A549 (cell line): ENCODE measurements around the gene WDR18. TPM values are rescaled to one million over a fixed set of nuclear protein-coding genes. Genes with fewer than 3 reads are reported as not detected.
A peak's percentile ranks its signal among the peaks of the same experiment; 100 is the strongest.

Experiments used
- ATAC-seq, 2 experiments: fragments of 200-7000 bp in 1 of 2; fragments of >200 bp in 1 of 2; cut with Nextera tagmentation in 1 of 2; cut with Tn5 transposase in 1 of 2; 3 replicates each; pipeline versions ENCODE4 v1.8.0 to v1.9.1; 2018 to 2020; ENCODE audit warnings: mild to moderate bottlenecking in 1 of 2, moderate library complexity in 1 of 2
- CTCF ChIA-PET: fragments of 300-600 bp; sonication (Branson Sonifier 250); formaldehyde crosslinking; extraction: SDS; loops from one replicate; lab custom pipeline; 2021; ENCODE audit warnings: antibody characterized with exemption, inconsistent platforms; lab: Yijun Ruan, JAX
- POLR2A ChIA-PET: fragments of 350-600 bp; formaldehyde crosslinking; extraction: SDS; loops from one replicate; lab custom pipeline; 2021; ENCODE audit warnings: antibody characterized with exemption, inconsistent platforms; lab: Yijun Ruan, JAX
- DNase-seq, 2 experiments: peaks; one replicate each; pipeline versions ENCODE4 v3.0.0 to v3.0.0-alpha.2; 2011 to 2016; ENCODE audit warnings: low read depth in 1 of 2, low spot score in 1 of 2
- FAIRE-seq: peaks from 2 replicates; lab custom pipeline; 2011; peaks lifted over from hg19 to GRCh38; lab: Jason Lieb, UNC
- H3K27ac ChIP-seq, 2 experiments: fragments of >200 bp; sonication (Bioruptor Twin); formaldehyde crosslinking; 3 replicates each; pipeline ENCODE4 v1.5.1; 2016 to 2017
- H3K4me1 ChIP-seq: fragments of >200 bp; sonication (Bioruptor Twin); formaldehyde crosslinking; 3 replicates; pipeline ENCODE4 v1.6.1; 2016
- H3K4me2 ChIP-seq: fragments of >200 bp; sonication (Bioruptor Twin); formaldehyde crosslinking; 3 replicates; pipeline ENCODE4 v1.6.1; 2016
- H3K4me3 ChIP-seq: fragments of >200 bp; sonication (Bioruptor Twin); formaldehyde crosslinking; 3 replicates; pipeline ENCODE4 v1.5.1; 2016
- H3K9me3 ChIP-seq: fragments of >200 bp; sonication (Bioruptor Twin); formaldehyde crosslinking; 3 replicates; pipeline ENCODE4 v1.6.1; 2016
- BCL3 ChIP-seq: fragments of >200 bp; sonication (Bioruptor Twin); formaldehyde crosslinking; IDR thresholded peaks from 3 replicates; pipeline ENCODE4 v1.6.1; 2016
- CBX2 ChIP-seq: fragments of 200-600 bp; sonication (generic); IDR thresholded peaks from 2 replicates; pipeline ENCODE4 v1.6.1; 2016; ENCODE audit warnings: low read depth, mild to moderate bottlenecking, borderline replicate concordance
- CEBPB ChIP-seq, 2 experiments: fragments of >200 bp in 1 of 2; sonication (Bioruptor Twin) in 1 of 2; formaldehyde crosslinking in 1 of 2; IDR thresholded peaks; 2 replicates each; pipeline ENCODE4 v1.6.1; 2012 to 2016
- CHD4 ChIP-seq: fragments of 200-600 bp; sonication (generic); IDR thresholded peaks from 2 replicates; pipeline ENCODE4 v1.6.1; 2016; ENCODE audit warnings: antibody characterized with exemption, mild to moderate bottlenecking, borderline replicate concordance
- E2F6 ChIP-seq: IDR thresholded peaks from 2 replicates; pipeline ENCODE4 v1.6.1; 2012; ENCODE audit warnings: low read depth, borderline replicate concordance
- EHF ChIP-seq: fragments of 250-450 bp; sonication (Bioruptor Pico); IDR thresholded peaks from 2 replicates; pipeline ENCODE4 v1.5.0; 2020; ENCODE audit warnings: mild to moderate bottlenecking
- EP300 ChIP-seq, 2 experiments: fragments of >200 bp; sonication (Bioruptor Twin); formaldehyde crosslinking; IDR thresholded peaks; 2 replicates in 1 of 2; 3 replicates in 1 of 2; pipeline ENCODE4 v1.6.1; 2016 to 2017
- FOSL2 ChIP-seq, 2 experiments: fragments of 450-650 bp in 1 of 2; fragments of >200 bp in 1 of 2; sonication (Bioruptor Twin) in 1 of 2; formaldehyde crosslinking; IDR thresholded peaks; 2 replicates each; pipeline versions ENCODE4 v1.5.0 to v1.6.1; 2016 to 2020; ENCODE audit warnings: mild to moderate bottlenecking in 1 of 2, moderate library complexity in 1 of 2
- HDAC2 ChIP-seq: fragments of 200-600 bp; sonication (generic); IDR thresholded peaks from 2 replicates; pipeline ENCODE4 v1.6.1; 2016
- HEYL ChIP-seq: fragments of 250-450 bp; sonication (Bioruptor Pico); IDR thresholded peaks from 2 replicates; pipeline ENCODE4 v1.8.0; 2021; ENCODE audit warnings: mild to moderate bottlenecking, moderate library complexity
- HOXA7 ChIP-seq: fragments of 250-450 bp; sonication (Bioruptor Pico); IDR thresholded peaks from 2 replicates; pipeline ENCODE4 v1.5.0; 2020; ENCODE audit warnings: mild to moderate bottlenecking, moderate library complexity
- JUNB ChIP-seq: fragments of >200 bp; sonication (Bioruptor Twin); formaldehyde crosslinking; IDR thresholded peaks from 2 replicates; pipeline ENCODE4 v1.6.1; 2016
- KDM1A ChIP-seq: fragments of 200-600 bp; sonication (generic); IDR thresholded peaks from 2 replicates; pipeline ENCODE4 v1.6.1; 2016; ENCODE audit warnings: low read depth, mild to moderate bottlenecking
- KDM5A ChIP-seq: fragments of 200-600 bp; sonication (generic); IDR thresholded peaks from 2 replicates; pipeline ENCODE4 v1.6.1; 2016; ENCODE audit warnings: antibody characterized with exemption, mild to moderate bottlenecking
- MAX ChIP-seq: IDR thresholded peaks from 2 replicates; pipeline ENCODE4 v1.6.1; 2012
- NPAS2 ChIP-seq: fragments of 250-450 bp; sonication (Bioruptor Pico); IDR thresholded peaks from 2 replicates; pipeline ENCODE4 v1.8.0; 2022; ENCODE audit warnings: mild to moderate bottlenecking, moderate library complexity, borderline replicate concordance
- NR3C1 ChIP-seq: fragments of >200 bp; sonication (Bioruptor Twin); formaldehyde crosslinking; IDR thresholded peaks from 3 replicates; pipeline ENCODE4 v1.6.1; 2017
- PBX3 ChIP-seq: IDR thresholded peaks from 2 replicates; pipeline ENCODE4 v1.6.1; 2012
- PHF8 ChIP-seq: fragments of 200-600 bp; sonication (generic); IDR thresholded peaks from 2 replicates; pipeline ENCODE4 v1.6.1; 2016; ENCODE audit warnings: low read depth, mild to moderate bottlenecking, antibody characterized with exemption, moderate library complexity, borderline replicate concordance
- POLR2A ChIP-seq: IDR thresholded peaks from 2 replicates; pipeline ENCODE4 v1.6.1; 2012; ENCODE audit warnings: mild to moderate bottlenecking, low read length
- RAD21 ChIP-seq, 2 experiments: fragments of >200 bp in 1 of 2; sonication (Bioruptor Twin) in 1 of 2; formaldehyde crosslinking in 1 of 2; IDR thresholded peaks in 1 of 2; conservative IDR thresholded peaks in 1 of 2; 2 replicates in 1 of 2; 3 replicates in 1 of 2; pipeline ENCODE4 v1.6.1; 2012 to 2018; ENCODE audit warnings: inconsistent platforms in 1 of 2
- REST ChIP-seq: fragments of 200-600 bp; sonication (generic); IDR thresholded peaks from 2 replicates; pipeline ENCODE4 v1.6.1; 2016; ENCODE audit warnings: antibody characterized with exemption, mild to moderate bottlenecking, moderate library complexity
- RFX5 ChIP-seq: fragments of 450-650 bp; IDR thresholded peaks from 2 replicates; pipeline ENCODE4 v1.7.1; 2014; ENCODE audit warnings: antibody characterized with exemption, mild to moderate bottlenecking, moderate library complexity
- RNF2 ChIP-seq: fragments of 200-600 bp; sonication (generic); IDR thresholded peaks from 2 replicates; pipeline ENCODE4 v1.6.1; 2016; ENCODE audit warnings: low read depth, mild to moderate bottlenecking, antibody characterized with exemption, moderate library complexity, borderline replicate concordance
- TP53 ChIP-seq: fragments of 250-450 bp; sonication (Bioruptor Pico); IDR thresholded peaks from 2 replicates; pipeline ENCODE4 v1.5.0; 2021; ENCODE audit warnings: mild to moderate bottlenecking, moderate library complexity
- ZNF302 ChIP-seq: fragments of 250-450 bp; sonication (Bioruptor Pico); IDR thresholded peaks from 2 replicates; pipeline ENCODE4 v1.9.0; 2021; ENCODE audit warnings: inconsistent platforms, mild to moderate bottlenecking, moderate library complexity
- WGBS: methylation state at CpG from one replicate; pipeline ENCODE4 v1.1.6; 2017; ENCODE audit errors: missing lambda C conversion rate; 5-methylcytosine and 5-hydroxymethylcytosine counted together
- polyA plus RNA-seq, 4 experiments: library from polyadenylated mRNA; depleted of rRNA in 3 of 4; stranded (reverse); fragments of >200 nt; fragmentation: RNase III in 1 of 4; extraction: RNeasy Plus Mini Kit Qiagen cat#74134 plus additional on column Dnase treatment in 1 of 4; gene quantifications; 2 replicates in 3 of 4; 3 replicates in 1 of 4; pipeline ENCODE4 v1.2.3, GENCODE V29; 2011 to 2017
- TF ChIP-seq, protein P1 (sequence below): fragments of 150-350 bp; IDR thresholded peaks from 2 replicates; pipeline ENCODE4 v1.6.1; 2014; ENCODE audit warnings: low read depth, mild to moderate bottlenecking, low read length

WDR18 gene
- polyA plus RNA-seq, 2 of the 4 experiments (the other 2 are of a cell fraction), result 23.8 to 48.9 TPM

DNA sequence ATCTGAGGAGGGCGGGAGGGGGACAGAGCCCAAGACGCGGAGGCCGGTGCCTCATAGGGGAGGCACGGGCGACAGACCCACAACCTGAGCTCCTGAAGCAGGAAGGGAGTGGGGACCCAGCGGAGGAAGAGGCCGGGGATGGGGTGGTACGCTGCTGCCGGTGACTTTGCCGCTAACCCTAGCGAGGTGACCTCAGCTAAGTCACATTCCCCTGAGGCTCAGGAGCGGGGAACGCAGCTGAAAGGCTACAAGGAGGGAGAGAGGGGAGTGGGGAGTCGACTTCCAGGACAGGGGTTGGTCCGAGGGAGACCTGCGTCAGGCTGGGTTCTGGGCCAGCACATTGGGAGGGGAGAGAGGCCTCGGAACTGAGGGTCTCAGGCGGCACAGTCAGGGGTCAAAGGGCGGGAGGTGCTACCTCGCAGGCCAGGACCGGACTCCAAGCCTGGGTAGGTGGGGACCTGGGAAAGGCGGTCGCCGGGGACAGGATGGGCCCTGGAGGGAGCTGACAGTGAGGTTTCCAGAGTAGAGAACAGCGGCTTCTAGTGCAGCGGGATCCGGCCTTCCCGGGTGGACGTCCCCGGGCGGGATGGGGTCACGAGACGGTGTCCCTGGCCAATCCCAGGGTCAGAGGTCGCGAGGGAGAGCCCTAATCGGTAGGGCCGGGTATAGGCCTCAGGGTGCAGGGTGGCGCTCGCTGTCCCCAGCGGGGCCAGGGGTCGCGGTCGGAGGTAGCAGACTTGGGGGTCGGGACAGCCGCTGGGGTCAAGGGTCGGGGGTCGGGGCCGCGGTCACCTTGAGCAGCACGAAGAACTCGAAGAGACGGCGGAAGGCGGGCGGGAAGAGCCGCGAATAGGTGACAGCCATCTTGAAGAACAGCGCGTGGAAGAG, 36.1 kb downstream of the WDR18 start:
- FAIRE-seq, result no peak
- DNase-seq, result no peak
- ChIA-PET POLR2A (interaction anchor here (1.0 kb wide), 1 partner anchor 84 kb away, joined by 3 read pairs; the partner anchor contains the start of gene GPX4), CTCF (interaction anchor here (1.1 to 1.5 kb wide), 3 partner anchors 10 to 224 kb away, joined by 3 to 4 read pairs (median 3); no protein-coding TSS in a partner anchor)
- Histone ChIP-seq H3K9me3 (no peaks in the 10 kb centered on the region), H3K4me3 (peak overlapping the region; percentile 81), H3K4me1 (peaks cover 38% of the 10 kb centered on the region), H3K4me2 (peak overlapping the region; percentile 92), H3K27ac (peak overlapping the region; percentile 95 to 98)
- no peak for ATAC-seq
- 4% methylated on average over 39 of the region's 60 CpGs for WGBS
- TF ChIP-seq HEYL (CRISPR knock-in tag) (no peak), E2F6 (0 out of 2 replicates have a peak, but pooled peaks have one; percentile 2), CEBPB (IDR thresholded peaks at IDR 0.05) (no peak), KDM5A (0 out of 2 replicates have a peak, but pooled peaks have one; percentile 20), PHF8 (0 out of 2 replicates have a peak, but pooled peaks have one; percentile 25)

DNA sequence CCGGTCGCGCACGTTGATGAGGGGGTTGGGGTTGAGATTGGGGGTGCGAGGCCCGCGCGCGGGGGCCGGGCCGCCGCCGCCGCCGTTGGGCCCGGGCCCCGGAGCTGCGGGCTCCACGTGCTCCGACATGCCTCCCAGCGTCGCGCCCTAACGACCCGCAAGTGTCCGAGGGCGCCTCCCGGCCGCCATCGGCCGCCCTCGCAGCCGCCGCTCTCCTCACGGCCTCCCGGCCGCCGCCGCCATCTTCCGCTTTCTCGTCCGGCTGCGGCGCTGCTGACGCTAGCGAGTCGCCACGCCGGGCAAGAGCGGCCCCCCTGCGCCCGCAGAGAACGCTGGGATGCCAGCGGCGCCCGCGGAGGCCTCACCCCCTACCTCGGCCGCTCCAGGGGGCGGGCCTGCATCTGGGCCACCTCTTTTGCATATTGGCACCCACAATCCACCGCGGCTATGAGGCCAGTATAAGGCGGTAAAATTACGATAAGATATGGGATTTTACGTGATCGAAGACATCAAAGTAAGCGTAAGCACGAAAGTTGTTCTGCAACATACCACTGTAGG, 36.8 kb downstream of the WDR18 start, which contains the start of gene TMEM259:
TSS of gene TMEM259 (minus strand) at position 256 of the 558 bp plus-strand sequence. CDS start at position 129, 127 bp downstream.
- CTCF ChIA-PET, result interaction anchor here (1.1 to 1.3 kb wide), 2 partner anchors 11 to 35 kb away, joined by 3 to 4 read pairs; no protein-coding TSS in a partner anchor
- H3K4me1 ChIP-seq, result peaks cover 38% of the 10 kb centered on the region
- peak within 1 kb of the TSS; percentile 95 to 98 for H3K27ac ChIP-seq
- H3K4me3 ChIP-seq, result peak within 1 kb of the TSS; percentile 81
- FAIRE-seq (no peak), ATAC-seq (peak; percentile 88 to 89), DNase-seq (peak; percentile 75 to 96)
- WGBS, result 2% methylated on average over 8 of the region's 68 CpGs
- no peaks in the 10 kb centered on the region for H3K9me3 ChIP-seq
- peak within 1 kb of the TSS; percentile 92 for H3K4me2 ChIP-seq
- POLR2A ChIA-PET, result interaction anchor here (0.6 to 1.5 kb wide), 6 partner anchors 19 to 248 kb away, joined by 3 to 5 read pairs (median 3); partner anchors contain the start of genes ABCA7, CIRBP, GPX4 and WDR18
- TF ChIP-seq CBX2, result no peak
- no peak for TF ChIP-seq EHF
- TF ChIP-seq HOXA7 (CRISPR knock-in tag), result no peak
- TF ChIP-seq NR3C1, result no peak
- no peak for TF ChIP-seq FOSL2 (IDR thresholded peaks at IDR 0.05)
- no peak for TF ChIP-seq FOSL2 (CRISPR knock-in tag; IDR thresholded peaks at IDR 0.05)
- TF ChIP-seq, protein P1, sequence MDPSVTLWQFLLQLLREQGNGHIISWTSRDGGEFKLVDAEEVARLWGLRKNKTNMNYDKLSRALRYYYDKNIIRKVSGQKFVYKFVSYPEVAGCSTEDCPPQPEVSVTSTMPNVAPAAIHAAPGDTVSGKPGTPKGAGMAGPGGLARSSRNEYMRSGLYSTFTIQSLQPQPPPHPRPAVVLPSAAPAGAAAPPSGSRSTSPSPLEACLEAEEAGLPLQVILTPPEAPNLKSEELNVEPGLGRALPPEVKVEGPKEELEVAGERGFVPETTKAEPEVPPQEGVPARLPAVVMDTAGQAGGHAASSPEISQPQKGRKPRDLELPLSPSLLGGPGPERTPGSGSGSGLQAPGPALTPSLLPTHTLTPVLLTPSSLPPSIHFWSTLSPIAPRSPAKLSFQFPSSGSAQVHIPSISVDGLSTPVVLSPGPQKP, result no peak
- TF ChIP-seq NPAS2 (CRISPR knock-in tag), result no peak
- no peak for TF ChIP-seq CHD4
- no peak for TF ChIP-seq ZNF302
- no peak for TF ChIP-seq TP53 (CRISPR knock-in tag)
- no peak for TF ChIP-seq RAD21 (conservative IDR thresholded peaks at IDR 0.05 in 1 of 2, IDR thresholded peaks at IDR 0.05 in 1 of 2)
- TF ChIP-seq KDM1A, result no peak
- no peak for TF ChIP-seq RFX5
- 0 out of 3 replicates have a peak, but pooled peaks have one; percentile 29 for TF ChIP-seq BCL3
- no peak for TF ChIP-seq JUNB
- no peak for TF ChIP-seq MAX
- no peak for TF ChIP-seq EP300 (IDR thresholded peaks at IDR 0.05)
- TF ChIP-seq PBX3, result 0 out of 2 replicates have a peak, but pooled peaks have one; percentile 10
- TF ChIP-seq HDAC2, result no peak
- peak; percentile 54 for TF ChIP-seq POLR2A
- no peak for TF ChIP-seq REST
- TF ChIP-seq RNF2, result no peak
